ENCODE measurements around the gene SHISA4. TPM values are rescaled to one million over a fixed set of nuclear protein-coding genes. Genes with fewer than 3 reads are reported as not detected.
"Not testable (repeated sequence)": the region's sequence is repeated elsewhere in the genome, so short reads cannot be mapped to it uniquely, and the experiment has no call there.

The SHISA4 gene
- total and polyA plus RNA-seq, 5 donors = 55.8 to 96.6 (median 74.5) TPM

- WGBS = 70% methylated on average over 4 of the region's 4 CpGs
- Histone ChIP-seq H3K4me3 (ENCODE audit: low read length) (no peak overlapping the region), H3K27me3 (ENCODE audit: control insufficient read depth, insufficient read depth) (no peaks in the 10 kb centered on the region), H3K9me3 (ENCODE audit: control insufficient read depth, low read length) (no peaks in the 10 kb centered on the region), H3K27ac (ENCODE audit: low read length) (no peak overlapping the region), H3K4me1 (ENCODE audit: control insufficient read depth, insufficient read depth, low read length) (peaks cover 4% of the 10 kb centered on the region)
- intact Hi-C loops (cut with DNase I) = no loop called here
- ATAC-seq (no peak), DNase-seq (no peak)
Measured at GRCh38 chr1:201930137-201930536, 41.4 kb downstream of the SHISA4 start.

- Histone ChIP-seq H3K4me3 (ENCODE audit: low read length) (no peak overlapping the region), H3K27ac (ENCODE audit: low read length) (no peak overlapping the region), H3K9me3 (ENCODE audit: control insufficient read depth, low read length) (no peaks in the 10 kb centered on the region), H3K4me1 (ENCODE audit: control insufficient read depth, insufficient read depth, low read length) (peaks cover 4% of the 10 kb centered on the region), H3K27me3 (ENCODE audit: control insufficient read depth, insufficient read depth) (no peaks in the 10 kb centered on the region)
- intact Hi-C loops (cut with DNase I) = no loop called here
- no peak for ATAC-seq
- WGBS = 72% methylated on average over 5 of the region's 5 CpGs
- no peak for DNase-seq
Measured at GRCh38 chr1:201930803-201931202, 42.1 kb downstream of the SHISA4 start.

DNA sequence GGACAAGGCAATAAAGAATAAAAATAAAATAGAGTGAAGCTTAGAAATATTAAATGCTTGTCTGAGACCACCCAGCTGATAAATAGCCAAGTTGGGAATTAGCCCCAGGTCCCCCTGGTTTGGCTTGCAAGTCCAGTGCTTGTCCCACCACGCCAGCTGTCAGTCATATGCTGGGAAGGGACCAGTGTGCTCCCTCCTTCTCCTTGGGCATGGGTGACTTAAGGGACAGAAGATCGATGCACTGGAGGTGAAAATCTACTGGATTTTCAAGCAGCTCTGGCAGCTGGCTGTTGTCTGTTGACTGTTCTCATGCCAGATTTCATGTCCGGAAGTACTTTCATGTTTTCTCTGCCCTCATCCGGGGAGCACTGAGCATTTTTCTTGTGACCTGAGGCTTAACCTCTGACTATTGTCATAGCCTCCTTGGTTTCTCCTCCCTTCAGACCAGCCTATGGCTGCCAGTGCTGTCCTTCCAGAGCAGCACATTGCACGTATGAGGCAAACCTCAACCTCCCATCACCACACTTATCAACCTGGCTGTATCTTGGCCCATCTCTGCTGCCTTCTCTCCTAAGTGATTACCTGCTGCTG, 45.2 kb downstream of the SHISA4 start:
- WGBS = 52% methylated on average over 5 of the region's 5 CpGs

GRCh38 chr1:201937624-201938213, 49.0 kb downstream of the SHISA4 start:
- 64% methylated on average over 5 of the region's 5 CpGs for WGBS
- H3K27ac ChIP-seq (ENCODE audit: low read length) = no peak overlapping the region
- H3K27me3 ChIP-seq (ENCODE audit: control insufficient read depth, insufficient read depth) = no peaks in the 10 kb centered on the region
- peaks cover 12% of the 10 kb centered on the region for H3K4me1 ChIP-seq (ENCODE audit: control insufficient read depth, insufficient read depth, low read length)
- H3K4me3 ChIP-seq (ENCODE audit: low read length) = no peak overlapping the region
- intact Hi-C loops (cut with DNase I) = no loop called here
- H3K9me3 ChIP-seq (ENCODE audit: control insufficient read depth, low read length) = no peaks in the 10 kb centered on the region
- DNase-seq (no peak), ATAC-seq (peak in 1 of 2 donors; percentile 23)

More for the DNA sequence above, 45.2 kb downstream of the SHISA4 start:
- H3K27me3 ChIP-seq (ENCODE audit: control insufficient read depth, insufficient read depth) = no peaks in the 10 kb centered on the region
- peaks cover 9% of the 10 kb centered on the region for H3K4me1 ChIP-seq (ENCODE audit: control insufficient read depth, insufficient read depth, low read length)
- H3K9me3 ChIP-seq (ENCODE audit: control insufficient read depth, low read length) = no peaks in the 10 kb centered on the region
- intact Hi-C loops (cut with DNase I) = no loop called here
- ATAC-seq = no peak
- DNase-seq = no peak
- H3K4me3 ChIP-seq (ENCODE audit: low read length) = no peak overlapping the region
- no peak overlapping the region for H3K27ac ChIP-seq (ENCODE audit: low read length)

- intact Hi-C loops (cut with DNase I) = no loop called here
- Histone ChIP-seq H3K4me1 (ENCODE audit: control insufficient read depth, insufficient read depth, low read length) (peaks cover 12% of the 10 kb centered on the region), H3K27me3 (ENCODE audit: control insufficient read depth, insufficient read depth) (no peaks in the 10 kb centered on the region), H3K4me3 (ENCODE audit: low read length) (no peak overlapping the region), H3K27ac (ENCODE audit: low read length) (peak overlapping the region; percentile 80), H3K9me3 (ENCODE audit: control insufficient read depth, low read length) (no peaks in the 10 kb centered on the region)
- 36% methylated on average over 4 of the region's 4 CpGs for WGBS
- ATAC-seq (peak; percentile 38 to 63), DNase-seq (no peak)
Measured at GRCh38 chr1:201938440-201939035, 49.8 kb downstream of the SHISA4 start.

GRCh38 chr1:201939148-201939547, 50.5 kb downstream of the SHISA4 start:
- intact Hi-C loops (cut with DNase I) = no loop called here
- no peaks in the 10 kb centered on the region for H3K9me3 ChIP-seq (ENCODE audit: control insufficient read depth, low read length)
- ATAC-seq (no peak), DNase-seq (no peak)
- H3K27me3 ChIP-seq (ENCODE audit: control insufficient read depth, insufficient read depth) = no peaks in the 10 kb centered on the region
- H3K4me1 ChIP-seq (ENCODE audit: control insufficient read depth, insufficient read depth, low read length) = peaks cover 11% of the 10 kb centered on the region
- no peak overlapping the region for H3K4me3 ChIP-seq (ENCODE audit: low read length)
- 45% methylated on average over 4 of the region's 4 CpGs for WGBS
- peak overlapping the region; percentile 36 for H3K27ac ChIP-seq (ENCODE audit: low read length)

GRCh38 chr1:201939574-201939973, 50.9 kb downstream of the SHISA4 start:
- DNase-seq = no peak
- intact Hi-C loops (cut with DNase I) = no loop called here
- Histone ChIP-seq H3K4me1 (ENCODE audit: control insufficient read depth, insufficient read depth, low read length) (peaks cover 12% of the 10 kb centered on the region), H3K27me3 (ENCODE audit: control insufficient read depth, insufficient read depth) (no peaks in the 10 kb centered on the region), H3K9me3 (ENCODE audit: control insufficient read depth, low read length) (no peaks in the 10 kb centered on the region), H3K4me3 (ENCODE audit: low read length) (no peak overlapping the region), H3K27ac (ENCODE audit: low read length) (peak overlapping the region; percentile 36)
- WGBS = 55% methylated on average over 5 of the region's 5 CpGs
- ATAC-seq = no peak

DNA sequence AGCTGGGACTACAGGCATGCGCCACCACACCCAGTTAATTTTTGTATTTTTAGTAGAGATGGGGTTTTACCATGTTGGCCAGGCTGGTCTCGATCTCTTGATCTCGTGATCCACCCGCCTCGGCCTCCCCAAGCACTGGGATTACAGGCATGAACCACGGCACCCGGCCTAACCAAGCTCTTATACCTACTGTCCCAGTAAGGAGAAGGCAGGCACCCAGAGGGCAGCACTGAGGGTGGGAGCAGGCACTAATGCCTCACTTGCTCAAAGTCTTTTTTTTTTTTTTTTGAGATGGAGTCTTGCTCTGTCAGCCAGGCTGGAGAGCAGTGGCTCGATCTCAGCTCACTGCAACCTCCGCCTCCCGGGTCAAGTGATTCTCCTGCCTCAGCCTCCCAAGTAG, 51.6 kb downstream of the SHISA4 start:
- H3K27me3 ChIP-seq (ENCODE audit: control insufficient read depth, insufficient read depth); ATAC-seq; H3K27ac ChIP-seq (ENCODE audit: low read length); intact Hi-C loops (cut with DNase I); H3K9me3 ChIP-seq (ENCODE audit: control insufficient read depth, low read length); H3K4me3 ChIP-seq (ENCODE audit: low read length): not testable (repeated sequence)
- peaks cover 12% of the 10 kb centered on the region for H3K4me1 ChIP-seq (ENCODE audit: control insufficient read depth, insufficient read depth, low read length)
- WGBS = 94% methylated on average over 10 of the region's 10 CpGs
- DNase-seq = peak in 1 of 3 donors; percentile 55

DNA sequence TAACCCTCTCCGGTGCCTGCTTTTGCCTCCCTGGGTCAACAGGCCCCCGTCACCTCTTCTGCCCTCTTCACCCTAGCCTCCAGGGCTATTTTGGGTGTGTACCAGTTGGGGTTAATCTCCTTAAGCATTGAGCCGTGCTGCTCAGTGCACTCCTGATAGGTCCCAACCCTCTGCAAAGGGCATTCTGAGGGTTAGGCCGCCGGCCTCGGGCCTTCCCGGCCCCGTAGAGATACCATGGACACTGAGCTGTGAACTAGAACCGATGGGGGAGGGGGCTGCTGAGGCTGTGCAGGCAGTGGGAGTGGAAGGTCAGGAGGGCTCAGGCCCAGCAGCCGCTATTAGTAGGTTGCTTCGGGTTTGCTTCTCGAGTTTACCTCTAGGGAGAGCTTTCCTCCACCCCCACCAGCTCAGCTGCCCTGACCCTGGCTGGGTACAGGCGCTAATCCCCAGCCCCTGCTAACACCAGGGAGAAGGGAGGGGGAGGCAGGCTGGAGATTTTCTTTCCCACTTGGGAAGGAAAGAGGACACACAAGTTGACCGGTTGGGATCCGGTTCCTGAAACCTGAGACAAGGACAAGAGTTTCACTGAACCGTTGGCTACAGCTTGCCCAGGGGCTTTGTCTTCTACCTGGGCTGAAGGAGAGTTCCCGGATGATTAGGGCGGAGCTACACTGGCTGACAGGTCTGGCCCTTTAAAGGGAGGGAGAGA, 52.9 kb downstream of the SHISA4 start:
- Histone ChIP-seq H3K27me3 (ENCODE audit: control insufficient read depth, insufficient read depth) (no peaks in the 10 kb centered on the region), H3K4me3 (ENCODE audit: low read length) (peak overlapping the region; percentile 3), H3K27ac (ENCODE audit: low read length) (peak overlapping the region; percentile 40), H3K9me3 (ENCODE audit: control insufficient read depth, low read length) (no peaks in the 10 kb centered on the region), H3K4me1 (ENCODE audit: control insufficient read depth, insufficient read depth, low read length) (peaks cover 12% of the 10 kb centered on the region)
- WGBS = 45% methylated on average over 18 of the region's 18 CpGs
- intact Hi-C loops (cut with DNase I) = no loop called here
- no peak for DNase-seq
- ATAC-seq = peak in 1 of 2 donors; percentile 6

DNA sequence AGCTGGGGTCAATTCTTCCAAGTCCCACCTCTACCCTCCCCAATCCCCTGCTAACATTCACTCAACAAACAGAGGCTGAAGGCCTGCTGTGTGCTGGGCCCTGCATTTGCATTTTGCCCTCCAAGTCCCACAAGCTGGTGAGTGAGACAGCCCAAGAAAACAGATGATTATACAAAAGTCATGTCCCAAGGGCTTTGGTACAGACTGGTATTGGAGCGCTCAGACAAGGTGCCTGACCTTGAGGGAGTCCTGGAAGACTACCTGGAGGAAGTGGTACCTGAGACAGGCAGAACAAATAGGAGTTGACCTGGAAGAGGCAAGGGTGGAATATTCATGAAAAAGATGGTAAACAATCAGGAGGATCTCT, 53.4 kb downstream of the SHISA4 start:
- H3K27me3 ChIP-seq (ENCODE audit: control insufficient read depth, insufficient read depth) = no peaks in the 10 kb centered on the region
- intact Hi-C loops (cut with DNase I) = no loop called here
- peak overlapping the region; percentile 3 for H3K4me3 ChIP-seq (ENCODE audit: low read length)
- H3K9me3 ChIP-seq (ENCODE audit: control insufficient read depth, low read length) = no peaks in the 10 kb centered on the region
- no peak overlapping the region for H3K27ac ChIP-seq (ENCODE audit: low read length)
- 87% methylated on average over 1 of the region's 1 CpG for WGBS
- no peak for DNase-seq
- ATAC-seq = no peak
- H3K4me1 ChIP-seq (ENCODE audit: control insufficient read depth, insufficient read depth, low read length) = peaks cover 12% of the 10 kb centered on the region

Measured in right cardiac atrium (tissue), 5 donors.